Dedifferentiated amniotic fluid mesenchymal stem cell (primary cell): ENCODE results near the gene PALLD.

Experiments used
- DNase-seq: peaks from one replicate; pipeline ENCODE4 v3.0.0-alpha.2; 2016; ENCODE audit errors: extremely low spot score

PALLD gene

GRCh38 chr4:168874083-168874482, 377.2 kb downstream of the PALLD start:
- no peak for DNase-seq

- no peak for DNase-seq
Observed at GRCh38 chr4:168876106-168876505, 379.3 kb downstream of the PALLD start.

GRCh38 chr4:168877511-168878491, 380.9 kb downstream of the PALLD start:
- DNase-seq = no peak

GRCh38 chr4:168878623-168879022, 381.8 kb downstream of the PALLD start:
- DNase-seq = no peak

- DNase-seq = no peak
Observed at GRCh38 chr4:168879188-168879587, 382.3 kb downstream of the PALLD start.

- no peak for DNase-seq
Observed at GRCh38 chr4:168880072-168880675, 383.3 kb downstream of the PALLD start.

- DNase-seq = no peak
Observed at GRCh38 chr4:168880811-168881595, 384.2 kb downstream of the PALLD start.

- DNase-seq = no peak
Observed at GRCh38 chr4:168881781-168882420, 385.0 kb downstream of the PALLD start.

- DNase-seq = no peak
Observed at GRCh38 chr4:168882650-168883233, 385.9 kb downstream of the PALLD start.

- DNase-seq = no peak
Observed at GRCh38 chr4:168883513-168883912, 386.7 kb downstream of the PALLD start.

GRCh38 chr4:168884251-168885124, 387.6 kb downstream of the PALLD start:
- no peak for DNase-seq

GRCh38 chr4:168885400-168885799, 388.5 kb downstream of the PALLD start:
- no peak for DNase-seq

GRCh38 chr4:168886351-168886750, 389.5 kb downstream of the PALLD start:
- no peak for DNase-seq

- no peak for DNase-seq
Observed at GRCh38 chr4:168887809-168888208, 391.0 kb downstream of the PALLD start.

- DNase-seq = no peak
Observed at GRCh38 chr4:168888715-168889215, 391.9 kb downstream of the PALLD start.

- no peak for DNase-seq
Observed at GRCh38 chr4:168891086-168891485, 394.2 kb downstream of the PALLD start.

GRCh38 chr4:168891688-168892087, 394.8 kb downstream of the PALLD start:
- DNase-seq = no peak

- no peak for DNase-seq
Observed at GRCh38 chr4:168892475-168892874, 395.6 kb downstream of the PALLD start.

- DNase-seq = no peak
Observed at GRCh38 chr4:168893205-168893604, 396.4 kb downstream of the PALLD start.

- no peak for DNase-seq
Observed at GRCh38 chr4:168893807-168894206, 397.0 kb downstream of the PALLD start.
